IMR-90 (cell line): ENCODE data around the gene HMGN1.

Source experiments
- CHD1 ChIP-seq: IDR thresholded peaks from 2 replicates; pipeline ENCODE4 v1.6.1; 2012; ENCODE audit warnings: low read depth, low read length, improper control_type of control experiment
- POLR2A ChIP-seq: IDR thresholded peaks from 2 replicates; pipeline ENCODE4 v1.6.1; 2012; ENCODE audit warnings: mild to moderate bottlenecking, low read depth, low read length
- RAD21 ChIP-seq: IDR thresholded peaks from 2 replicates; pipeline ENCODE4 v1.6.1; 2012; ENCODE audit warnings: low read length, improper control_type of control experiment
- TF ChIP-seq, protein P1 (sequence below): conservative IDR thresholded peaks from 2 replicates; pipeline ENCODE4 v1.5.1; 2012; ENCODE audit warnings: mild to moderate bottlenecking, low read depth, low read length, improper control_type of control experiment

DNA sequence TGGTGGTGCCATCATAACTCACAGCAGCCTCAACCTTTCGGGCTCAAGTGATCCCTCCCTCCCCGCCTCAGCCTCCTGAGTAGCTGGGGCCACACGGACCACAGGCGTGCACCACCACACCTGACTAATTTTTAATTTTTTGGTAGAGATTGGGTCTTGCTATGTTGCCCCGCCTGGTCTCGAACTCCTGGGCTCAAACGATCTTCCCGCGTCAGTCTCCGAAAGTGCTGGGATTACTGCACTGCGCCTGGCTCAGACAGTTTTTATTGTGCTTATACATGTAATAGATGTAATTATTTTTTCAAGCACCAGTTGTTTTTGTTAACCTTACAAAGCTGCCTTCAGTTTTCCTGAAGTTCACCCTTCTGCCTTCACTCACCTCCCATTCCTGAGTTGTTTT, 38.0 kb upstream of the HMGN1 start:
- TF ChIP-seq, protein P1, sequence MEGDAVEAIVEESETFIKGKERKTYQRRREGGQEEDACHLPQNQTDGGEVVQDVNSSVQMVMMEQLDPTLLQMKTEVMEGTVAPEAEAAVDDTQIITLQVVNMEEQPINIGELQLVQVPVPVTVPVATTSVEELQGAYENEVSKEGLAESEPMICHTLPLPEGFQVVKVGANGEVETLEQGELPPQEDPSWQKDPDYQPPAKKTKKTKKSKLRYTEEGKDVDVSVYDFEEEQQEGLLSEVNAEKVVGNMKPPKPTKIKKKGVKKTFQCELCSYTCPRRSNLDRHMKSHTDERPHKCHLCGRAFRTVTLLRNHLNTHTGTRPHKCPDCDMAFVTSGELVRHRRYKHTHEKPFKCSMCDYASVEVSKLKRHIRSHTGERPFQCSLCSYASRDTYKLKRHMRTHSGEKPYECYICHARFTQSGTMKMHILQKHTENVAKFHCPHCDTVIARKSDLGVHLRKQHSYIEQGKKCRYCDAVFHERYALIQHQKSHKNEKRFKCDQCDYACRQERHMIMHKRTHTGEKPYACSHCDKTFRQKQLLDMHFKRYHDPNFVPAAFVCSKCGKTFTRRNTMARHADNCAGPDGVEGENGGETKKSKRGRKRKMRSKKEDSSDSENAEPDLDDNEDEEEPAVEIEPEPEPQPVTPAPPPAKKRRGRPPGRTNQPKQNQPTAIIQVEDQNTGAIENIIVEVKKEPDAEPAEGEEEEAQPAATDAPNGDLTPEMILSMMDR, result no peak
- TF ChIP-seq POLR2A (no peak), RAD21 (no peak), CHD1 (no peak)
